GM21619 (cell line): ENCODE data around the gene KIF3C.
"Not testable (repeated sequence)": the region's sequence is repeated elsewhere in the genome, so short reads cannot be mapped to it uniquely, and the experiment has no call there.

Experiments
- ATAC-seq: cut with Tn5 transposase; IDR thresholded peaks from one replicate; pipeline ENCODE4 v1.9.1; 2021; ENCODE audit not compliant: unreplicated experiment

The KIF3C gene

DNA sequence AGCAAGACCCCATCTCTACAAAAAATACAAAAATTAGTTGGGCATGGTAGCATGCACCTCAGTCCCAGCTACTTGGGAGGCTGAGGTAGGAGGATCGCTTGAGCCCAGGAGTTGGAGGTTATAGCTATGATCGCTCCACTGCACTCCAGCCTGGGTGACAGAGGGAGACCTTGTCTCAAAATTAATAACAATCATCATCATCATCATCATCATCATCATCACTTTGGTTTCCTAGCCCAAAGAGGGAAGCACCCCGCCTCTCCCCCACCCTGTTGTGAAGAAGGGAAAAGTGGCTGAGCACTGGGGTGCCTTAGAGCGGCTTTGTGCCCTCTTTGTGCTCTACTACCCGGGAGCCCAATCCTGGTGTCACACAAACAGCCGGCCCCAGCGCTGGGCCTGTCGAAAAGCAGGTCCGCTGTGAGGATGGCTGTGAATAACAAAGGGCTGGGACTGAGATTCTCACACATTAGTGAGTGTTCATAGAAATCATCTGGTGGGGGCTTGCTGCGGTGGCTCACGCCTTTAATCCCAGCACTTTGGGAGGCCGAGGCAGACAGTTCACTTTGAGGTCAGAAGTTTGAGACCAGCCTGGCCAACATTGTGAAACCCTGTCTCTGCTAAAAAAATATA lies 61.4 kb downstream of the KIF3C start:
- no peak for ATAC-seq

DNA sequence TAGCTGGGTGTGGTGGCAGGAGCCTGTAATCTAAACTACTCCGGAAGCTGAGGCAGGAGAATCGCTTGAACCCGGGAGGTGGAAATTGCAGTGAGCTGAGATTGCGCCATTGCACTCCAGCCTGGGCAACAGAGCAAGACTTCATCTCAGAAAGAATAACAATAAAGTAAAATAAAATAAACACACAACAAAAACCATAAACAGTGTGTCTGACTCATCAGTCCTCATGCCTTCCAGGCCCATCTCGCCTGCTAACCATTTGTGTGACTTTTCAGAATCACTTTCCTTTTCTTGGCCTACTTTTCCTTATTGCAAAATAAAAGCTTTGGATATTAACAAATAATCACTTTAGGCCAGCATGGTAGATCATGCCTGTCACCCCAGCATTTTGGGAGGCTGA lies 62.0 kb downstream of the KIF3C start:
- no peak for ATAC-seq

DNA sequence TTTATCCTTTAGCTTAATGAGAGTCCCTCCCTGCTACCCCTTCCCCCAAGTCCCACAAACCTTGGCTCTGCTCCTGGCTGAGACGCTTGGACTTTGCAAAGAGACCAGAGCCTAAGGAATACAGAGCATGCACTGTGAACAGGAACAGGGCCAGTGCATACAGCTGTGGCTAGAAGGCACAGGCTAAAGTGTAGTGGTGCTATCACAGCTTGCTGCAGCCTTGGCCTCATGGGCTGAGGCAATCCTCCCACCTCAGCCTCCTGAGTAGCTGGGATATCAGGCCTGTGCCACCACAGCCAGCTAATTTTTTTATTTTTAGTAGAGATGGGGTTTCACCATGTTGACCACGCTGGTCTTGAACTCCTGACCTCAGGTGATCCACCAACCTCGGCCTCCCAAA lies 64.5 kb downstream of the KIF3C start:
- ATAC-seq: no peak

DNA sequence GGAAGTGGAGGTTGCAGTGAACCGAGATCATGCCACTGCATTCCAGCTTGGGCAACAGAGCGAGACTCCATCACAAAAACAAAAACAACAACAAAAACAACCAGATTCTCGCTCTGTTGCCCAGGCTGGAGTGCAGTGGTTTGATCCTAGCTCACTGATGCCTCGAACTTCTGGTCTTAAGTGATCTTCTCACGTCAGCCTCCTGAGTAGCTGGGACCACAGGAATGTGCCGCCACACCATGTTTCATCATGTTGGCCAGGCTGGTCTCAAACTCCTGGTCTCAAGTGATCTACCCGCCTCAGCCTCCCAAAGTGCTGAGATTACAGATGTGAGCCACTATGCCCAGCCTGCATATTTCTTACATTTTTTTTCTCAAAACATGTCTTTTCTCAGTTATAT lies 64.9 kb downstream of the KIF3C start:
- not testable (repeated sequence) for ATAC-seq

DNA sequence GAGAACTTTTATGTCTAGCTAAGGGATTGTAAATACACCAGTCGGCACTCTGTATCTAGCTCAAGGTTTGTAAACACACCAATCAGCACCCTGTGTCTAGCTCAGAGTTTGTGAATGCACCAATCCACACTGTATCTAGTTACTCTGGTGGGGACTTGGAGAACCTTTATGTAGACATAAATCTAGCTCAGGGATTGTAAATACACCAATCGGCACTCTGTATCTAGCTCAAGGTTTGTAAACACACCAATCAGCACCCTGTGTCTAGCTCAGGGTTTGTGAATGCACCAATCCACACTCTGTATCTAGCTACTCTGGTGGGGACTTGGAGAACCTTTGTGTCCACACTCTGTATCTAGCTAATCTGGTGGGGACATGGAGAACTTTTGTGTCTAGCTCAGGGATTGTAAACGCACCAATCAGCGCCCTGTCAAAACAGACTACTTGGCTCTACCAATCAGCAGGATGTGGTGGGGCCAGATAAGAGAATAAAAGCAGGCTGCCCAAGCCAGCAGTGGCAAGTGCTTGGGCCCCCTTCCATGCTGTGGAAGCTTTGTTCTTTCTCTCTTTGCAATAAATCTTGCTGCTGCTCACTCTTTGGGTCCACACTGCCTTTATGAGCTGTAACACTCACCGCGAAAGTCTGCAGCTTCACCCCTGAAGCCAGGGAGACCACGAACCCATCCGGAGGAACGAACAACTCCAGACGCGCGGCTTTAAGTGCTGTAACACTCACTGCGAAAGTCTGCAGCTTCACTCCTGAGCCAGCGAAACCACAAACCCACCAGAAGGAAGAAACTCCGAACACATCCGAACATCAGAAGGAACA lies 66.1 kb downstream of the KIF3C start:
- not testable (repeated sequence) for ATAC-seq

DNA sequence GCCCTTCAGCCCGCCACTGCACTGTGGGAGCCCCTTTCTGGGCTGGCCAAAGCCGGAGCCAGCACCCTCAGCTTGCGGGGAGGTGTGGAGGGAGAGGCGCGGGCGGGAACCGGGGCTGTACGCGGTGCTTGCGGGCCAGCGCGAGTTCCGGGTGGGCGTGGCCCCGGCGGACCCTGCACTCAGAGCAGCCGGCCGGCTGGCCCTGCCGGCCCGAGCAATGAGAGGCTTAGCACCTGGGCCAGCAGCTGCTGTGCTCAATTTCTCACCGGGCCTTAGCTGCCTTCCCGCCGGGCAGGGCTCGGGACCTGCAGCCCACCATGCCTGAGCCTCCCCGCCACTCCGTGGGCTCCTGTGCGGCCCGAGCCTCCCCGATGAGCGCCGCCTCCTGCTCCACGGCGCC lies 66.9 kb downstream of the KIF3C start:
- ATAC-seq: not testable (repeated sequence)

DNA sequence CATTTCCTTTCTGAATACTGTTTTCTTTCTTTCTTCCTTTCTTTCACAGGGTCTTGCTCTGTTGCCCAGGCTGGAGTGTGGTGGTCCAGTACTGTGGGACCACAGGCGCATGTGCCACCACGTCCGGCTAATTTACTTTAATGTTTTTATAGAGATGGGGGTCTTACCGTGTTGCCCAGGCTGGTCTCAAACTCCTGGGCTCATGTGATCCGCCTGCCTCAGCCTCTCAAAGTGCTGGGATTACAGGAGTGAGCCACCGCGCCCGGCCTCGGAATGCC lies 68.7 kb downstream of the KIF3C start:
- ATAC-seq: not testable (repeated sequence)

DNA sequence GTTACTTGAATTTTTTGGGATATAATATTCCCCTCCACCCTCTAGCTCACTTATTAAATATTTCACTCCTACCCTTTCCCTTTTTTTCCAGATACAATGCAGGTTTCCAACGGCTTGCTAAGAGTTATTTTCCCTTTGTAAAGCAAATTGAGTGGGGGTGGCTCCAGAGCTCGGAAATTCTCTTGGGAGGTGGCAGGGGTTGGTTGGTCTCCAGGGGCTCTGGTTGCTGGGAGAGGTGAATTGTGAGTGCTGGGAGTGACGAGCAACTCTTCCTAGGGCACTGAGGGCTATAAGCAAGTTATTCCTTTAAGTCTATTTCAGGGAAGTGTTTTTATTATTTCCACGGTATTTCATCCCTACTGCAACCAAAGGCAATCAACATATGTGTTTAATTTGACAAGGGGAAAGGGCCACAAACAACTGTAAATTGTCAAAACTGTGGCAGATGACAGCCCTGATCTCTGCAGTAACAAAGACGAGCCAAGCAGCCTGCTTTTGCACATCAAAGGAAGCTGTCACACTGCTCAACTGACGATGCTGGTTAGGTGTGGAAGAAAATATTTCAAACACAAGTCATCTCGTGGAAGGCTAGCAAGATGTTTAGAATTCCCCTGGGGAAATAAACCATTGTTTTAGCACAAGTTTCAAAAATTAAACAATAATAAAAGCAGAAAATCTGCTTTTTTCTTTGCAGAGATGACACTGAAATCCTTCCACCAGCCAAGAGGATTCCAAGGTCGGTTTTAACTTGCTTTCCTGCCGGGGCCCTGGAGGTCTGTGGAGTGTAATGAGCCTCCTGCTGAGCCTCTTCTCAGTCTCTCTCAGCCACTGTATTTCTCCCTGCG lies 69.2 kb downstream of the KIF3C start:
- no peak for ATAC-seq

DNA sequence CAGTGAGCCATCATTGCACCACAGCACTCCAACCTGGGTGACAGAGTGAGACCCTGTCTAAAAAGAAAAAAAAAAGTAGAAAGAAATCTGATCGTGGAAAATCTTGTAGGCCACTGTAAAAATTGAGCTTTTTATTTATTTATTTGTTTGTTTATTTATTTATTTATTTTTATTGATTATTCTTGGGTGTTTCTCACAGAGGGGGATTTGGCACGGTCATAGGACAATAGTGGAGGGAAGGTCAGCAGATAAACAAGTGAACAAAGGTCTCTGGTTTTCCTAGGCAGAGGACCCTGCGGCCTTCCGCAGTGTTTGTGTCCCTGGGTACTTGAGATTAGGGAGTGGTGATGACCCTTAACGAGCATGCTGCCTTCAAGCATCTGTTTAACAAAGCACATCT lies 72.7 kb downstream of the KIF3C start:
- not testable (repeated sequence) for ATAC-seq

DNA sequence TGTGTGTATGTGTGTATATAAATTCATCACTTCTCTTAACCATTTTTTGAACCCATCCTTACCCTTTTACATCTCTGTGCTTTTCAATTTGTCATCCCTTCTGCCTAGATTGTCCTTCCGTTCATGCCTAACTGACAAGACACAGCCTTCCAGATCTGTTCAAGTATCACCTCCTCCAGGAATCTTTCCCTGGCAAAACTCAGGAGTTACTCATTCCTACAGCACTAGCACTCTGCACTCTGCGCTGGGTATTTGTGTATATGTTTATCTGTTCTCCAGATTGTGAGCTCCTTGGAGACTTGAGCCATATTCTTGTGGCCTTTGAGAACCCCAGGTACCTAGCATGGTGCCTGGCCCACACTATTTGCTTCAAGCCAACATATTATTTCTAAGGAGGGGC lies 77.2 kb downstream of the KIF3C start:
- no peak for ATAC-seq

DNA sequence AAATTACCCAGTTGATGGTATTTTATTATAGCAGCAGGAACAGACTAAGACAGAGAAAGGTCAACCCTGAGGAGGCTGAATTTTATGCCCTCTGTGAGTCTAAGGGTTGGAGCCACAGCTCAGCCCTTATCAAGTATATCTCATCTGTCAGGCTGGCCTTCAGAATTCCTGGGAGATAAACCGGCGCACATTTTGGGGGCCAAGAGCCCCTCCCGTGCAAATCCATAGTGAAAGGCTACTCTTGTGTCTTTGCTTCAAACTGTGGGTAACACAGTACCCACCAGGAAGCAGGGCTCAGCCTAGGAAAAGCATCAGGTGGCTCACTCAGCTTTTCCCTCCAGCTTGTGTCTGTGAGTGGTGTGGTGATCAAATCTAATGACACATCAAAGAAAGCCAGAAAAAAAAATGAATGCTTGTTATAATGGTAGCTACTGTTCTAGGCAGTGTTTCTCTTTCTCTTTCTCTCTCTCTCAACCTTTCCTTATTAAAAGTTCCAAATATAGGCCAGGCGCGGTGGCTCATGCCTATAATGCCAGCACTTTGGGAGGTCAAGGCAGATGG lies 79.0 kb downstream of the KIF3C start:
- no peak for ATAC-seq

DNA sequence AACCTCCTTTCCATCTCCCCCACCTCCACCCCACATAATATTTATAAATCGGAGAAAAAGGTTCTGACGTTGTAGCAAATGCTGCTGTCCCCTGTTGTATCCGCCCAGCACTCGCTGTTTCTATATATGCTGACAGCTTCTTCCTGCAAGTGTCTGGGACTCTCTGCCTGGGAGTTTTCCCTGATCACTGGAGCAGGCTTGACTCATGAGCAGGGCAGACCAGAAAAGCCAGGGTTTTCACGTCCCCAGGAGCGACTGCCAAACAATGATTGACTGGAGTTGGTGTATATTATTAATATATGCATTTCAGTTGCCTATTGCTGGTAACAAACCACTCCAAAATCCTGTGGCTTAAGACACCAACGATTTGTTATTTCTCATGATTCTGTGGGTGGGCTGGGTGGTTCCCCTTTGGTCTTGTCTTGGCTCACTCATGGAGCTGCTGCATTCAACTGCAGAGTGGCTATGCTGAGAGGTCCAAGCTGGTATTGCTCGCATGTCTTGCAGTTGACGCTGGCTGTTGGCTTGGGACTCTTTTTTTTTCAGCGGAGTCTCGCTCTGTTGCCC lies 82.8 kb downstream of the KIF3C start:
- no peak for ATAC-seq

DNA sequence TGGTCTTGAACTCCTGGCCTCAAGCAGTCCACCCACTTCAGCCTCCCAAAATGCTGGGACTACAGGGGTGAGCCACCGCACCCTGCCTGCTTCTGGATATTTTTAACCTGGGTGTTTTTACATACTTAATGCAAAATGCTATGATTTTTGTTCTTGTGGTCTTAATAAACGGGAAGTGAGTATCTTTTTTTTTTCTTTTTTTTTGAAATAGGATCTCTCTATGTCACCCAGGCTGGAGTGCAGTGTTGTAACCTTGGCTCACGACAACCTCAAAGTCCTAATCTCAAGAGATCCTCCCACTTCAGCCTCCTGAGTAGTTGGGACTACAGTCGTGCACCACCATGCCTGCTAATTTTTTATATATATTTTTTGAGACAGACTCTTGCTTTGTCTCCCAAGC lies 84.8 kb downstream of the KIF3C start:
- no peak for ATAC-seq

DNA sequence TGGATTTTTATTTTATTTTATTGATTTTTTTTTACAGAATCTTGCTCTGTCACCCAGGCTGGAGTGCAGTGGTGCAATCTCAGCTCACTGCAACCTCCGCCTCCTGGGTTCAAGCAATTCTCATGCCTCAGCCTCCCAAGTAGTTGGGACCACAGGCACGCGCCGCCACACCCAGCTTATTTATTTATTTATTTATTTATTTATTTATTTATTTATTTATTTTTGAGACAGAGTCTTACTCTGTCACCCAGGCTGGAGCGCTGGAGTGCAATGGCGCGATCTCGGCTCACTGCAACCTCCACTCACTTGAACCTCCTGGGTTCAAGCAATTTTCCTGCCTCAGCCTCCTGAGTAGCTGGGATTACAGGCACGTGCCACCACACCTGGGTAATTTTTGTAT lies 86.0 kb downstream of the KIF3C start:
- not testable (repeated sequence) for ATAC-seq

DNA sequence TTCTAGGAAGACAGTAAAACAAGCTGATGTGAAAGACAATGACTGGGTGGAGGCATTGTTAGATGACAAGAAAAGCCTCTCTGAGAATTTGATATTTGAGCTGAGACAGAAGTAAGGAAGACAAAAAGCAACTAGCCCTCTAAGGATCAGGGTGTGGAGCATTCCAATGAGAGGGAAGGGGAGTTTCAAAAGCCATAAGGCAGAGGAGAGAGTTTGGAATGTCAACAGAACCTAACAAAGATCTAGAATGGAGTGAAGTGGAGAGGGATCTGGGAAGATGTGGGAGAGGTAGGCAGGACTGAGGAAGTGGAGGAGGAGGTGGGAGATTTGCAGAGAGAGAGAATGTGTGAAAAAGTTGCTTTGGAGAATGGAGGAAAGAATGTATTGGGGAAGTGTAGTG lies 86.7 kb downstream of the KIF3C start:
- no peak for ATAC-seq

DNA sequence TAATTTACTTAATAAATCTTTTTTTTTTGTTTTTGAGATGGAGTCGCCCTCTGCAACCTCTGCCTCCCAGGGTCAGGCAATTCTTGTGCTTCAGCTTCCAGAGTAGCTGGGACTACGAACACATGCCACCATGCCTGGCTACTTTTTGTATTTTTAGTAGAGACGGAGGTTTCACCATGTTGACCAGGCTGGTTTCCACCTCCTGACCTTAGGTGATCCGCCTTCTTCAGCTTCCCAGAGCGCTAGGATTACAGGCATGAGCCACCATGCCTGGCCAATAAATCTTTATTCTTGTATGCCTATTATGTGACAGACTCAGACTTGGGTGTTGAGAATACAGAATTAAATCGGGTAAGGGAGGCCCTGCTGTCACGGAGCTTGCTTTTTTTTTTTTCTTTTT lies 87.3 kb downstream of the KIF3C start:
- ATAC-seq: no peak

DNA sequence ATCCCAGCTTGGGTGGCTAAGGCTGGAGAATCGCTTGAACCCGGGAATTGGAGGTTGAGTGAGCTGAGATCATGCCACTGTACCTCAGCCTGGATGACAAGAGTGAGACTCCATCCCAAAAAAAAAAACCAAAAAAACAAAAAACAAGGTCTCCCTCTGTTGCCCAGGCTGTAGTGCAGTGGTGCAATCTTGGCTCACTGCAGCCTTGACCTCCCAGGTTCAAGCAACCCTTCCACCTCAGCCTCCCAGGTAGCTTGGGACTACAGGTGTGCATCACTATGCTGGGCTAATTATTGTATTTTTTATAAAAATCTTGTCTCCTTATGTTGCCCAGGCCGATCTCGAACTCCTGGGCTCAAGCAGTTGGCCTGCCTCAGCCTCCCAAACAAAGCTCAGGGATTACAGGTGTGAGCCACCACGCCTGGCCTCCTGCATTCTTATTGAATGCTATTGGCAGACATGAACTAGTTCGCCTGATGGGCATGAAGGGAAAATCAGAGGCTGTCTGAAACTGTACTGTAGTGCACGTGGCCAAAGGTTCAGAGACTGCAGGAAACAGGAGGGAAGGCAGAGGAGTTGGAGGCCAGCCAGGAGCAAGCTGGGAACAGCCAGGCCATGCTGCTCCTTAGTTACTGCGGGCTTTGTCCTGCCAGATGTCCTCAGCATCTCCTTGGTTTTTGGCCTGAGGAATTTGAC lies 88.0 kb downstream of the KIF3C start:
- ATAC-seq: no peak

DNA sequence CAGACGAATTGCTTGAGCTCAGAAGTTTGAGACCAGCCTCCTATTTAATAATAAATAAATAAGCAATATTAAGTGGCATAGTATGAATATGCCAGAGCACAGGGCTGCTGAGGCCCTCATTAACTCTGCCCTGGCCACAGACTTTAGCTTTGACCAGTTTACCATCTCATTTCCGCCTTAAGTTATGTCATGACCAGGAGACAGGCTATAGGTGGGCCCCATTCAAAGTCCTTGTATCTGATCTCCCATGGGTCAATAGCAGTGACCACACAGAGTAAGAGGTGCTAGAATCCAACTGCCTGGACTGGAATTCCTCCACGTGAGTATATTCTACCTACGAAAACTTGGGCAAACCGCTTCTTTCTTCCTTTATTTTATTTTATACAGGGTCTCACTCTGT lies 90.6 kb downstream of the KIF3C start:
- no peak for ATAC-seq

DNA sequence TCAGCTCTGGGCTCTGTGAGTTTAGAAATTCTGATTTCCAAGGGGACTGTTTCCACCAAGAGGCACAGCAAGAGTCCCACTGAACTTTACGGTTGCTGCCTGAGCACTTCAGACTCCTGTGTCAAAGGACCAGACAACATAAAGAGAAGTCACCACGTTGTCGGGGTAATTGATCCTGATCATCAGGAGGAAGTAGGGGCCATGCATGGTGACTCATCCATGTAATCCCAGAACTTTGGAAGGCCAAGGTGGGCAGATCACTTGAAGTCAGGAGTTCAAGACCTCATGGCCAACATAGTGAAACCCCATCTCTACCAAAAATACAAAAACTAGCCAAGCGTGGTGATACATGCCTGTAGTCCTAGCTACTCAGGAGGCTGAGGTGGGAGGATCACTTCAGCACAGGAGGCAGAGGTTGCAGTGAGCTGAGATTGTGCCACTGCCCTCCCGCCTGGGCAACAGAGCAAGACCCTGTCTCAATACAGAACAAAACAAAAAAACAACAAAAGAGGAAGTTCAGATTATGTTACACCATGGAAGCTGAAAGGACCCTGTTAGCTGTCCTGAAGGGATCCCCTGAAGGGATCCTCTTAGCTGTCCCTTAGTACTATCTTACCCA lies 94.6 kb downstream of the KIF3C start:
- ATAC-seq: no peak

DNA sequence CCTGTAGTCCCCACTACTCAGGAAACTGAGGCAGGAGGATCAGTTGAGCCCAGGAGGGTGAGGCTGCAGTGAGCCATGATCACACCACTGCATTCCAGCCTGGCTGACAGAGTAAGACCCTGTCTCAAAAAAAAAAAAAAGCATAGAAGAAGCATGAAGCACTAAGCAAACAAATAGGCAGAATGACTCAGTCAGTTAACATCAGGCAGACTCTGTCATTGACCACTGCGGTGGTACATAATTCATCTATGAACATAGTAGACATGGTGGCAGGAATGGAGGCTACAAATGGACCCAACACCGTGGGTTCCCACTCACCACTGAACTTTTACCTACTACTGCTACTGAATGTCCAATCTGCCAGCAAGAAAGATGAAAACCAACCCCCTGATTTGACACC lies 96.4 kb downstream of the KIF3C start:
- ATAC-seq: no peak
